Panc1 (cell line): ENCODE measurements around the gene CCDC83. TPM values are rescaled to one million over a fixed set of nuclear protein-coding genes. Genes with fewer than 3 reads are reported as not detected.

Experiments
- ATAC-seq: fragments of 200-7000 bp; cut with Tn5 transposase; 2 replicates; pipeline ENCODE4 v1.9.1; 2020; ENCODE audit warnings: mild to moderate bottlenecking, moderate library complexity
- BruUV-seq: library from RNA; stranded (reverse); fragments of 400-500 nt; replicated peaks from 2 replicates; lab custom pipeline; 2021; lab: Mats Ljungman, UMichigan
- CTCF ChIA-PET: fragments of 300-600 bp; sonication (Branson Sonifier 250); formaldehyde crosslinking; loops from one replicate; lab custom pipeline; 2022; ENCODE audit warnings: antibody characterized with exemption; lab: Charles Lee
- POLR2A ChIA-PET: fragments of 300-600 bp; sonication (Branson Sonifier 250); formaldehyde crosslinking; loops from one replicate; lab custom pipeline; 2022; ENCODE audit warnings: antibody characterized with exemption; lab: Charles Lee
- DNase-seq: peaks from one replicate; pipeline ENCODE4 v3.0.0-alpha.2; 2010; ENCODE audit warnings: low read depth, low spot score
- H3K27ac ChIP-seq: 2 replicates; pipeline ENCODE4 v1.5.1; 2011; ENCODE audit warnings: mild to moderate bottlenecking, low read length, inconsistent platforms
- H3K27me3 ChIP-seq: fragments of 200-500 bp; sonication (Bioruptor generic); 2 replicates; pipeline ENCODE4 v1.6.0; 2014; ENCODE audit warnings: low read length, inconsistent platforms; ENCODE audit not compliant: control insufficient read depth, insufficient read depth
- H3K36me3 ChIP-seq: fragments of 200-500 bp; sonication (Bioruptor generic); 2 replicates; pipeline ENCODE4 v1.5.1; 2014; ENCODE audit warnings: inconsistent platforms, mild to moderate bottlenecking, low read length, moderate library complexity; ENCODE audit not compliant: control insufficient read depth, insufficient read depth
- H3K4me1 ChIP-seq: 2 replicates; pipeline ENCODE4 v1.5.1; 2011; ENCODE audit warnings: inconsistent platforms, mild to moderate bottlenecking, low read length, moderate library complexity; ENCODE audit not compliant: control insufficient read depth, insufficient read depth
- H3K4me3 ChIP-seq, 2 experiments: 2 replicates each; pipeline ENCODE4 v1.5.1; 2011 to 2012; ENCODE audit warnings: low read depth in 2 of 2, low read length in 2 of 2, mild to moderate bottlenecking in 2 of 2, inconsistent platforms in 1 of 2, moderate library complexity in 1 of 2
- H3K9me3 ChIP-seq: fragments of 200-500 bp; sonication (Bioruptor generic); 2 replicates; pipeline ENCODE4 v1.5.1; 2014; ENCODE audit warnings: low read depth, mild to moderate bottlenecking, inconsistent platforms, low read length, moderate library complexity; ENCODE audit not compliant: control insufficient read depth, insufficient read depth
- POLR2AphosphoS5 ChIP-seq: IDR thresholded peaks from 2 replicates; pipeline ENCODE4 v1.6.1; 2012; ENCODE audit warnings: mild to moderate bottlenecking, low read depth, low read length, moderate library complexity
- SIN3A ChIP-seq: IDR thresholded peaks from 2 replicates; pipeline ENCODE4 v1.6.1; 2012; ENCODE audit warnings: low read depth, mild to moderate bottlenecking, low read length, moderate library complexity, borderline replicate concordance; ENCODE audit not compliant: insufficient read depth
- TCF7L2 ChIP-seq: IDR thresholded peaks from 2 replicates; pipeline ENCODE4 v1.6.1; 2011; ENCODE audit warnings: mild to moderate bottlenecking, low read depth, low read length, inconsistent platforms
- in situ Hi-C: cut with HindIII; loops from 2 replicates; pipeline ENCODE4 v1.10.0; 2016; ENCODE audit warnings: low sequenced_read_pairs, low pct_unique_long_range_greater_than_20kb
- intact Hi-C: fragments of 100-400 bp; cut with micrococcal nuclease; formaldehyde crosslinking; loops from one replicate; pipeline ENCODE4 v1.10.0; 2022; ENCODE audit not compliant: unreplicated experiment
- total RNA-seq: library from RNA; stranded (reverse); gene quantifications from one replicate; pipeline ENCODE4 v1.2.1, GENCODE V29; 2021; ENCODE audit not compliant: unreplicated experiment
- TF ChIP-seq, protein P1 (sequence below): fragments of 450-650 bp; IDR thresholded peaks from 2 replicates; pipeline ENCODE4 v1.5.1; 2017; ENCODE audit warnings: mild to moderate bottlenecking
- TF ChIP-seq, protein P2 (sequence below), 2 experiments: IDR thresholded peaks; 2 replicates each; pipeline ENCODE4 v1.6.1; 2011 to 2012; ENCODE audit warnings: low read depth in 2 of 2, control low read depth in 1 of 2, low read length in 1 of 2, mild to moderate bottlenecking in 1 of 2, moderate library complexity in 1 of 2; ENCODE audit not compliant: insufficient read depth in 1 of 2

Gene CCDC83
- total RNA-seq, 1 experiment from 2014 or later: not detected

DNA sequence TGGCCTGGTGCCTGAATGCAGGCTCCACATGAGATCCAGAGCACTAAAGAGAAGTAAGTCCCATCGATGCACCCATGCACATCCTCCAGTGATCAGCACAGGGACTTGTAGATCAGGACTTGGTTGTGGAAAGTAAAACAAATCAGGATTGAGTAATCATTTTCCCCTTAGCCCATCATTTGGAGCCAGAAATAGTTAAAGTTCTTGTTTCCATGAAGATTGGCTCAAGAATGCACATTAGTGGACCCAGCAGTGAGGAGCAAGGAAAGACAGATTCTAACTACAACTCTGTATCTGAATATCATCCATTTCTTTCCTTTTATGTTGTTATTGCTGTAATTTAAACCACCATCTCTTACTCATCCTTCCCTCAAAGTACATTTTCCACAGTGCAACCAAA, 19.1 kb downstream of the CCDC83 start:
- Histone ChIP-seq H3K27ac (no peak overlapping the region), H3K9me3 (no peaks in the 10 kb centered on the region), H3K36me3 (no peaks in the 10 kb centered on the region), H3K4me1 (no peaks in the 10 kb centered on the region), H3K4me3 (no peak overlapping the region), H3K27me3 (no peaks in the 10 kb centered on the region)
- no peak for DNase-seq
- in situ Hi-C loops (no loop called here), intact Hi-C loops (no loop called here)
- TF ChIP-seq, protein P1, sequence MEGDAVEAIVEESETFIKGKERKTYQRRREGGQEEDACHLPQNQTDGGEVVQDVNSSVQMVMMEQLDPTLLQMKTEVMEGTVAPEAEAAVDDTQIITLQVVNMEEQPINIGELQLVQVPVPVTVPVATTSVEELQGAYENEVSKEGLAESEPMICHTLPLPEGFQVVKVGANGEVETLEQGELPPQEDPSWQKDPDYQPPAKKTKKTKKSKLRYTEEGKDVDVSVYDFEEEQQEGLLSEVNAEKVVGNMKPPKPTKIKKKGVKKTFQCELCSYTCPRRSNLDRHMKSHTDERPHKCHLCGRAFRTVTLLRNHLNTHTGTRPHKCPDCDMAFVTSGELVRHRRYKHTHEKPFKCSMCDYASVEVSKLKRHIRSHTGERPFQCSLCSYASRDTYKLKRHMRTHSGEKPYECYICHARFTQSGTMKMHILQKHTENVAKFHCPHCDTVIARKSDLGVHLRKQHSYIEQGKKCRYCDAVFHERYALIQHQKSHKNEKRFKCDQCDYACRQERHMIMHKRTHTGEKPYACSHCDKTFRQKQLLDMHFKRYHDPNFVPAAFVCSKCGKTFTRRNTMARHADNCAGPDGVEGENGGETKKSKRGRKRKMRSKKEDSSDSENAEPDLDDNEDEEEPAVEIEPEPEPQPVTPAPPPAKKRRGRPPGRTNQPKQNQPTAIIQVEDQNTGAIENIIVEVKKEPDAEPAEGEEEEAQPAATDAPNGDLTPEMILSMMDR: no peak
- BruUV-seq: no TSS peak
- CTCF ChIA-PET: no interaction called here
- POLR2A ChIA-PET: no interaction called here
- peak; percentile 37; the same call in 1 of the 2 replicates for ATAC-seq

DNA sequence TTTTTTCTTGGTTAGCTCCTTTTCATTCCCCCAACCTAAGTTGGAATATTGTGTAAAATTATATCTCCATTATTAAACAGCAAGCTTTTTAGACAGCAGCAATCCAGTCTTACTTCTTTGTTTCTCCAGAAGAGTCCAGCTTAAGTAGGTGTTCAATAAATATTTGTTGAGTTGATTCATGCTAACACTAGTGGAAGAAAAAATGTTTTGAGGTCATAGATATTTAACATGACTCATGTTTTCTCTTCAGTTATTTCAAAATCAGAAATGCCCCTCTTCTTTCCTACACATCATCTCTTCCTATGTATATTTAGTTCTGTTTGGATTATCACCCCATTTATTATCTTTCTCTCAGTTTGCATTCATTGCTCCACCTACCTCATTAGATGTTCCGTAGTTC, 20.3 kb downstream of the CCDC83 start:
- no peaks in the 10 kb centered on the region for H3K4me1 ChIP-seq
- CTCF ChIA-PET: no interaction called here
- DNase-seq: peak; percentile 65
- H3K27me3 ChIP-seq: no peaks in the 10 kb centered on the region
- no peak overlapping the region for H3K4me3 ChIP-seq
- intact Hi-C loops (no loop called here), in situ Hi-C loops (no loop called here)
- ATAC-seq: peak; percentile 43; the same call in 1 of the 2 replicates
- H3K9me3 ChIP-seq: no peaks in the 10 kb centered on the region
- no TSS peak for BruUV-seq
- H3K27ac ChIP-seq: no peak overlapping the region
- no peaks in the 10 kb centered on the region for H3K36me3 ChIP-seq
- POLR2A ChIA-PET: no interaction called here
- TF ChIP-seq POLR2AphosphoS5: no peak
- TF ChIP-seq, protein P1: no peak
- no peak for TF ChIP-seq TCF7L2
- TF ChIP-seq SIN3A: no peak
- TF ChIP-seq, protein P2, sequence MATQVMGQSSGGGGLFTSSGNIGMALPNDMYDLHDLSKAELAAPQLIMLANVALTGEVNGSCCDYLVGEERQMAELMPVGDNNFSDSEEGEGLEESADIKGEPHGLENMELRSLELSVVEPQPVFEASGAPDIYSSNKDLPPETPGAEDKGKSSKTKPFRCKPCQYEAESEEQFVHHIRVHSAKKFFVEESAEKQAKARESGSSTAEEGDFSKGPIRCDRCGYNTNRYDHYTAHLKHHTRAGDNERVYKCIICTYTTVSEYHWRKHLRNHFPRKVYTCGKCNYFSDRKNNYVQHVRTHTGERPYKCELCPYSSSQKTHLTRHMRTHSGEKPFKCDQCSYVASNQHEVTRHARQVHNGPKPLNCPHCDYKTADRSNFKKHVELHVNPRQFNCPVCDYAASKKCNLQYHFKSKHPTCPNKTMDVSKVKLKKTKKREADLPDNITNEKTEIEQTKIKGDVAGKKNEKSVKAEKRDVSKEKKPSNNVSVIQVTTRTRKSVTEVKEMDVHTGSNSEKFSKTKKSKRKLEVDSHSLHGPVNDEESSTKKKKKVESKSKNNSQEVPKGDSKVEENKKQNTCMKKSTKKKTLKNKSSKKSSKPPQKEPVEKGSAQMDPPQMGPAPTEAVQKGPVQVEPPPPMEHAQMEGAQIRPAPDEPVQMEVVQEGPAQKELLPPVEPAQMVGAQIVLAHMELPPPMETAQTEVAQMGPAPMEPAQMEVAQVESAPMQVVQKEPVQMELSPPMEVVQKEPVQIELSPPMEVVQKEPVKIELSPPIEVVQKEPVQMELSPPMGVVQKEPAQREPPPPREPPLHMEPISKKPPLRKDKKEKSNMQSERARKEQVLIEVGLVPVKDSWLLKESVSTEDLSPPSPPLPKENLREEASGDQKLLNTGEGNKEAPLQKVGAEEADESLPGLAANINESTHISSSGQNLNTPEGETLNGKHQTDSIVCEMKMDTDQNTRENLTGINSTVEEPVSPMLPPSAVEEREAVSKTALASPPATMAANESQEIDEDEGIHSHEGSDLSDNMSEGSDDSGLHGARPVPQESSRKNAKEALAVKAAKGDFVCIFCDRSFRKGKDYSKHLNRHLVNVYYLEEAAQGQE (IDR thresholded peaks at IDR 0.05; ENCODE audit: insufficient read depth in 1 of 2, low read depth in 2 of 2, low read length in 1 of 2): no peak

DNA sequence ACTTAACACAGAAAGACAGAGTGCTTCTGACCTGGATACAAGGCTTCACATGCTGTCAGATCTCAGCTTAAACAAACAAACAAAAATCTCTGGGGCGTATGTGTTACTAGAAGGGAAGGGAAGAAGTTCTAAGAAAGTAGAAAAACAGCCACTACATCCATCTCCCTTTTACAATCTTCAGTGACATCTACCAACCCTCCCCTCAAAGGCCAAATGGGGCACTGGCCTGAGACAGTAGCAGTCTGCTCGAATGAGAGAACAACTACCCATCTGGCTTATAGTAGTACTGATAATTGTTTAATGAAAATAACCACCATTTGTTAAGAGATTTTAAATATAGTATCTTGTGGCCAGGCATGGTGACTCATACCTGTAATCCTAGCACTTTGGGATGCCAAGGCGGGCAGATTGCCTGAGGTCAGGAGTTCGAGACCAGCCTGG, 29.4 kb downstream of the CCDC83 start:
- intact Hi-C loops: no loop called here
- in situ Hi-C loops: no loop called here
- ATAC-seq (no peak), DNase-seq (no peak)
- BruUV-seq: no TSS peak
- H3K36me3 ChIP-seq: no peaks in the 10 kb centered on the region
- TF ChIP-seq, protein P2 (IDR thresholded peaks at IDR 0.05; ENCODE audit: insufficient read depth in 1 of 2, low read depth in 2 of 2, low read length in 1 of 2): no peak
- no peak for TF ChIP-seq SIN3A
- no peak for TF ChIP-seq TCF7L2
- no peak for TF ChIP-seq POLR2AphosphoS5
- TF ChIP-seq, protein P1: no peak
- no peaks in the 10 kb centered on the region for H3K9me3 ChIP-seq
- H3K4me1 ChIP-seq: no peaks in the 10 kb centered on the region
- CTCF ChIA-PET: no interaction called here
- H3K4me3 ChIP-seq: no peak overlapping the region
- H3K27ac ChIP-seq: no peak overlapping the region
- POLR2A ChIA-PET: no interaction called here
- no peaks in the 10 kb centered on the region for H3K27me3 ChIP-seq
